ENCODE measurements around the gene RXRG. TPM values are rescaled to one million over a fixed set of nuclear protein-coding genes. Genes with fewer than 3 reads are reported as not detected.
A peak's percentile ranks its signal among the peaks of the same experiment; 100 is the strongest.

The RXRG gene
- total and polyA plus RNA-seq, 2 of the 8 experiments (the other 6 are each of a cell fraction or from before 2014, with no cell fraction given) = not detected

GRCh38 chr1:165392634-165393571, 52.0 kb downstream of the RXRG start (continued):
- peak; percentile 85 to 92 (median 88) for TF ChIP-seq CTCF (IDR thresholded peaks at IDR 0.05; ENCODE audit: control extremely low read depth in 1 of 3, insufficient read depth in 1 of 3, low read depth in 1 of 3, low read length in 3 of 3)
